ENCODE data around the gene CACNA2D3. TPM values are rescaled to one million over a fixed set of nuclear protein-coding genes. Genes with fewer than 3 reads are reported as not detected.

The CACNA2D3 gene
- total RNA-seq, 4 donors from 2014 or later, result 0.55 to 3.4 (median 1.6) TPM

DNA sequence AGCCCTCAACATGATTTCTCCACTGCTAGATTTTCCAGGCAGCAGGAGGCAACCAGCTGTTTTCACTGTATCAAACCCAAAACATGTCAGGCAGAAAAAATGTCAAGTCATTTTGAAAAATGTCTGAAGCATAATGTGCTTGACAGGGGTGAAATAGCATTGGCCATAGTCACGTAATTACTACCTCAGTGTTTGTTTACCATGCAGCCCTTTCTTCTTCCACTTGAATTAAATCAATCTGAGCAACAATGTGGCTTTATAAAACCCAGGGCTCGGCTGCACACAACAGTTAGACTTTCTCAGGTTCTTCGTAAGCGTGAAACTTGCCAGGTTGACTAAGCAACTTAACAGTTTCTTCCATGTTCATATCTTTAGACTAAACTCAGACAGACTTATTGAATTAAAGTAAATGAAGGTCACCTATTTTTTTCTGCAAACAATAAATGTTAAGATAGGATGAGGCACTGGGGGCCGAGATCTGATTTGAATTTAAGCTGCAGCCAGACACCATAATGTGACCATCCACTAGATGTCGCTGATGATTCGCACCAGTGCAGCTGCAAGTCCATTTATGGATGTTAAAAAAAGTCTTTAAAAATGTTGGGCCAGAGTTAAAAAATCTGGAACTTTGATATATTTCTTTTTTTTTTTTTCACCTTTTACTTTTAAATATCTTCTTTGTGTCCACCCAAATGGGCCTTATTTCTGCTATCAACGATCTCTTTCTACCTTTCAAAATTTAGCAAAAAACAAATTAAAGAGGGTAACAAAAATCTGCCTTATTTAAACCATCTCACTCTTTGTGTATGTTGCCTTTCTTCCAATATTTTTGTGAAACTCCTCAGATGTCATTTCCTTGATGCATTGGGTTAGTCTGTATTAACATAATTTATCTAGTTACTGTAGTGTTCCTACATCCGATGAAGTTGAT is 305.9 kb downstream of the CACNA2D3 start:
- intact Hi-C loops (cut with DNase I; ENCODE audit: low total_unique reads), result no loop called here
- in situ Hi-C loops (cut with MboI; ENCODE audit: low pct_ligation_motif_present in 1 of 4, low pct_unique_long_range_greater_than_20kb in 1 of 4, low sequenced_read_pairs in 3 of 4), result loop anchor here in 1 of 4 donors (25.0 kb wide), 1 partner anchor 759 kb away; no protein-coding TSS in a partner anchor
- no peaks in the 10 kb centered on the region for H3K27me3 ChIP-seq

DNA sequence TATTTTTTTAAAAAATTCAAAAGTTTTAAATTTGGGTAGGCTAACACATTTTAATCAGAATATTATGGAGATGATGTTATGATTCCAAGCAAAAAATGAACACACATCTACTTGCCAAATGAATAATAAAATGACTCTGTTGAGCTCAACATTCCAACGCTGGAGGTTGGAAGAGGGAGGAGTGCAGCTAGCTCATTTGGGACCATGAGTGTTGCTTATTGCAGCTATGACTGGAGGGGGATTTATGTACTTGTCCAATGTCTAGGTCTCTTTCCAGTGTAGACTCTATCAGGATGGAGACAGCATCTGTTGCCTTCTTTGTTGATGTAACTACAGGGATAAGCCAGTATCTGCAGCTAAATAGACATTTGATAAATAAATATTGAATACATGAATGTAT is 310.6 kb downstream of the CACNA2D3 start:
- no peak for DNase-seq
- H3K4me3 ChIP-seq, result no peak overlapping the region
- H3K9me3 ChIP-seq, result no peaks in the 10 kb centered on the region
- no peak overlapping the region for H3K27ac ChIP-seq
- no peaks in the 10 kb centered on the region for H3K27me3 ChIP-seq
- no peaks in the 10 kb centered on the region for H3K4me1 ChIP-seq
- no peak for TF ChIP-seq POLR2A (IDR thresholded peaks at IDR 0.05)
- 70 to 85% methylated on average over 1 of the region's 1 CpG for WGBS, 2 donors (ENCODE audit: low coverage in 1 of 2)
- H3K36me3 ChIP-seq, result no peaks in the 10 kb centered on the region
- in situ Hi-C loops (cut with MboI; ENCODE audit: low pct_ligation_motif_present in 1 of 4, low pct_unique_long_range_greater_than_20kb in 1 of 4, low sequenced_read_pairs in 3 of 4), result loop anchor here in 1 of 4 donors (25.0 kb wide), 1 partner anchor 754 kb away; no protein-coding TSS in a partner anchor
- intact Hi-C loops (cut with DNase I; ENCODE audit: low total_unique reads), result no loop called here

More for the DNA sequence above, 305.9 kb downstream of the CACNA2D3 start:
- no peaks in the 10 kb centered on the region for H3K36me3 ChIP-seq
- peaks cover 0 to 6% (median 2%) of the 10 kb centered on the region in 4 donors for H3K4me1 ChIP-seq
- H3K9me3 ChIP-seq, result no peaks in the 10 kb centered on the region
- TF ChIP-seq CTCF (IDR thresholded peaks at IDR 0.05) (peak; percentile 71 to 85 (median 76)), POLR2AphosphoS5 (IDR thresholded peaks at IDR 0.05) (no peak), EP300 (IDR thresholded peaks at IDR 0.05; ENCODE audit: low read depth) (no peak)
- peak; percentile 53 for DNase-seq
- no peak overlapping the region for H3K4me3 ChIP-seq
- peak overlapping the region in 1 of 4 donors; percentile 2 for H3K27ac ChIP-seq
- 28 to 38% methylated on average over 7 to 9 of the region's 9 CpGs for WGBS, 2 donors (ENCODE audit: low coverage in 1 of 2)

- H3K27ac ChIP-seq, result no peak overlapping the region
- in situ Hi-C loops (cut with MboI; ENCODE audit: low pct_ligation_motif_present in 1 of 4, low pct_unique_long_range_greater_than_20kb in 1 of 4, low sequenced_read_pairs in 3 of 4) (loop anchor here in 1 of 4 donors (25.0 kb wide), 1 partner anchor 753 kb away; no protein-coding TSS in a partner anchor), intact Hi-C loops (cut with DNase I; ENCODE audit: low total_unique reads) (no loop called here)
- no peaks in the 10 kb centered on the region for H3K9me3 ChIP-seq
- no peaks in the 10 kb centered on the region for H3K36me3 ChIP-seq
- no peak for DNase-seq
- WGBS, 2 donors (ENCODE audit: low coverage in 1 of 2), result 80% methylated on average over 5 of the region's 6 CpGs; no CpG with 5 or more reads in 1 of the 2 donors
- no peaks in the 10 kb centered on the region for H3K27me3 ChIP-seq
- H3K4me1 ChIP-seq, result no peaks in the 10 kb centered on the region
- no peak for TF ChIP-seq POLR2AphosphoS5 (IDR thresholded peaks at IDR 0.05)
- no peak for TF ChIP-seq EP300 (IDR thresholded peaks at IDR 0.05; ENCODE audit: low read depth)
- no peak for TF ChIP-seq POLR2A (IDR thresholded peaks at IDR 0.05)
- no peak for TF ChIP-seq CTCF (IDR thresholded peaks at IDR 0.05)
- H3K4me3 ChIP-seq, result no peak overlapping the region
Observed at GRCh38 chr3:54433846-54434245, 311.5 kb downstream of the CACNA2D3 start.

DNA sequence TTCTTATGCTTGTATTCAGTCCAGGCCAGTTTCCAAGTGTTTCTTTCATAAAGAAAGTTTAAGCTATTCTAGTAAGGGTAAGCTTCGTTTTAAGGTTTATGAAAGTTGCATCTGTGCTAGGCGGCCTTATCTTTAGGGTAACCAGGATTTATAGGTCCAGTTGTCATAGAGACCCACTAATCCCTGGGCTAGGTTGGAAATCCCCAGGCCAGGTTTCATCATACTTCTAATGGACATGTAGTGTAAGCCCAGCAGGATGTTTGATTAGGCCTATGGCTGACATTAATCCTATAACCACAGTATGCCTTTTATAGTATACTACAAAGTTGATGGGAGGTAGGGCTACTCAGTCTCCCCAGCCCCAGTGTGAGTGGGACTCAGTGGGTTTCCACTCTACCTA is 312.4 kb downstream of the CACNA2D3 start:
- intact Hi-C loops (cut with DNase I; ENCODE audit: low total_unique reads) (no loop called here), in situ Hi-C loops (cut with MboI; ENCODE audit: low pct_ligation_motif_present in 1 of 4, low pct_unique_long_range_greater_than_20kb in 1 of 4, low sequenced_read_pairs in 3 of 4) (loop anchor here in 1 of 4 donors (25.0 kb wide), 1 partner anchor 753 kb away; no protein-coding TSS in a partner anchor)
- no peaks in the 10 kb centered on the region for H3K27me3 ChIP-seq
- no peak overlapping the region for H3K4me3 ChIP-seq
- DNase-seq, result no peak
- WGBS, 2 donors (ENCODE audit: low coverage in 1 of 2), result 90 to 94% methylated on average over 2 of the region's 2 CpGs
- no peaks in the 10 kb centered on the region for H3K9me3 ChIP-seq
- no peaks in the 10 kb centered on the region for H3K4me1 ChIP-seq
- no peaks in the 10 kb centered on the region for H3K36me3 ChIP-seq
- H3K27ac ChIP-seq, result no peak overlapping the region
- no peak for TF ChIP-seq EP300 (IDR thresholded peaks at IDR 0.05; ENCODE audit: low read depth)
- no peak for TF ChIP-seq CTCF (IDR thresholded peaks at IDR 0.05)
- TF ChIP-seq POLR2A (IDR thresholded peaks at IDR 0.05), result no peak
- no peak for TF ChIP-seq POLR2AphosphoS5 (IDR thresholded peaks at IDR 0.05)

Measured in transverse colon (tissue), 4 donors.